ENCODE data around the gene LRRC4C.

GRCh38 chr11:40722179-40722795 is 737.2 kb downstream of the LRRC4C start:
- TF ChIP-seq CTCF (IDR thresholded peaks at IDR 0.05) (peak; percentile 57 to 66 (median 58)), POLR2A (IDR thresholded peaks at IDR 0.05) (no peak)
